CD4-positive, alpha-beta T cell (primary cell): ENCODE data around the gene PLXNC1. TPM values are rescaled to one million over a fixed set of nuclear protein-coding genes. Genes with fewer than 3 reads are reported as not detected.

Experiments used
- ATAC-seq: fragments of 200-7000 bp; cut with Tn5 transposase; one replicate; pipeline ENCODE4 v1.10.0; 2022; ENCODE audit warnings: mild to moderate bottlenecking; ENCODE audit not compliant: poor library complexity
- CTCF ChIA-PET: fragments of 350-600 bp; sonication (Branson Sonifier 250); formaldehyde crosslinking; loops from one replicate; lab custom pipeline; 2021; ENCODE audit warnings: antibody characterized with exemption, inconsistent platforms; lab: Charles Lee
- POLR2A ChIA-PET: fragments of 350-600 bp; sonication (Branson Sonifier 250); formaldehyde crosslinking; loops from one replicate; lab custom pipeline; 2021; ENCODE audit warnings: antibody characterized with exemption, inconsistent platforms; lab: Charles Lee
- DNase-seq, 14 experiments: peaks; one replicate each; pipeline ENCODE4 v3.0.0-alpha.2; 2013 to 2020; ENCODE audit warnings: mixed read lengths in 2 of 14
- H3K27ac ChIP-seq, 2 donors: one replicate each; pipeline versions ENCODE4 v1.5.1 to v1.7.0; 2013; ENCODE audit warnings: low read length in 2 of 2, low read depth in 1 of 2, mild to moderate bottlenecking in 1 of 2
- H3K27me3 ChIP-seq, 2 experiments: 1 replicate in 1 of 2; 2 replicates in 1 of 2; pipeline versions ENCODE4 v1.6.1 to v1.7.0; 2013; ENCODE audit warnings: low read length in 2 of 2, control low read depth in 1 of 2, mild to moderate bottlenecking in 1 of 2, moderate library complexity in 1 of 2; ENCODE audit not compliant: insufficient read depth in 2 of 2, control insufficient read depth in 1 of 2
- H3K36me3 ChIP-seq: one replicate; pipeline ENCODE4 v1.6.1; 2013; ENCODE audit warnings: low read length, control low read depth; ENCODE audit not compliant: insufficient read depth
- H3K4me1 ChIP-seq: one replicate; pipeline ENCODE4 v1.6.1; 2013; ENCODE audit warnings: low read length, control low read depth; ENCODE audit not compliant: insufficient read depth
- H3K4me3 ChIP-seq: one replicate; pipeline ENCODE4 v1.5.1; 2013; ENCODE audit warnings: mild to moderate bottlenecking, low read length, moderate library complexity
- H3K9me3 ChIP-seq, 2 experiments: 1 replicate in 1 of 2; 2 replicates in 1 of 2; pipeline versions ENCODE4 v1.6.1 to v1.7.0; 2013; ENCODE audit warnings: low read length in 2 of 2, mild to moderate bottlenecking in 2 of 2, control low read depth in 1 of 2, moderate library complexity in 1 of 2; ENCODE audit not compliant: control insufficient read depth in 1 of 2, insufficient read depth in 1 of 2
- H3K27ac Mint-ChIP-seq: one replicate; pipeline ENCODE4 v1.8.0; 2020; ENCODE audit warnings: mixed read lengths
- H3K27me3 Mint-ChIP-seq: one replicate; pipeline ENCODE4 v1.8.0; 2021; ENCODE audit warnings: mixed read lengths
- H3K36me3 Mint-ChIP-seq: one replicate; pipeline ENCODE4 v1.8.0; 2021; ENCODE audit warnings: low read depth, mixed read lengths
- H3K4me1 Mint-ChIP-seq: one replicate; pipeline ENCODE4 v1.8.0; 2021; ENCODE audit warnings: low read depth, mixed read lengths
- H3K4me3 Mint-ChIP-seq: one replicate; pipeline ENCODE4 v1.8.0; 2020; ENCODE audit warnings: mild to moderate bottlenecking, mixed read lengths
- H3K9me3 Mint-ChIP-seq: one replicate; pipeline ENCODE4 v1.8.0; 2020; ENCODE audit warnings: mixed read lengths
- CTCF ChIP-seq: fragments of 200-600 bp; IDR thresholded peaks from one replicate; pipeline ENCODE4 v1.8.0; 2022; ENCODE audit warnings: antibody characterized with exemption, mild to moderate bottlenecking
- intact Hi-C, 2 experiments: fragments of 100-400 bp; cut with DNase I in 1 of 2; cut with micrococcal nuclease in 1 of 2; formaldehyde crosslinking; loops; one replicate each; pipeline versions ENCODE4 v1.15.1 to v1.9.0; 2023 to 2025; cut with DNase I, micrococcal nuclease
- total RNA-seq, 174 experiments: library from RNA in 2 of 174; stranded (reverse) in 2 of 174; gene quantifications; one replicate each; pipeline ENCODE4 v1.2.3 and lab custom pipeline; 2021 to 2026

The PLXNC1 gene
- total RNA-seq, 2 experiments from 2014 or later: 5.2 to 5.3 TPM

- POLR2A ChIA-PET: interaction anchor here (0.5 kb wide), 1 partner anchor 373 kb away, joined by 3 read pairs; no protein-coding TSS in a partner anchor
- intact Hi-C loops: no loop called here
Observed at GRCh38 chr12:94112121-94112520, 36.3 kb upstream of the PLXNC1 start.

GRCh38 chr12:94114166-94114565 is 34.2 kb upstream of the PLXNC1 start:
- H3K27me3 ChIP-seq: no peaks in the 10 kb centered on the region
- peaks cover 2% of the 10 kb centered on the region for H3K4me1 ChIP-seq
- intact Hi-C loops: no loop called here
- Mint-ChIP-seq H3K4me3 (no peak overlapping the region), H3K36me3 (no peaks in the 10 kb centered on the region), H3K9me3 (no peaks in the 10 kb centered on the region), H3K27me3 (no peaks in the 10 kb centered on the region), H3K4me1 (no peaks in the 10 kb centered on the region), H3K27ac (no peak overlapping the region)
- CTCF ChIA-PET: no interaction called here
- no peak for ATAC-seq
- no peaks in the 10 kb centered on the region for H3K36me3 ChIP-seq
- H3K27ac ChIP-seq: no peak overlapping the region
- POLR2A ChIA-PET: no interaction called here
- H3K4me3 ChIP-seq: no peak overlapping the region
- no peak for DNase-seq
- H3K9me3 ChIP-seq: no peaks in the 10 kb centered on the region
- no peak for TF ChIP-seq CTCF

More at GRCh38 chr12:94112121-94112520, 36.3 kb upstream of the PLXNC1 start:
- Histone ChIP-seq H3K36me3 (no peaks in the 10 kb centered on the region), H3K4me3 (no peak overlapping the region), H3K4me1 (peaks cover 2% of the 10 kb centered on the region), H3K9me3 (no peaks in the 10 kb centered on the region), H3K27me3 (no peaks in the 10 kb centered on the region), H3K27ac (no peak overlapping the region)
- Mint-ChIP-seq H3K9me3 (no peaks in the 10 kb centered on the region), H3K4me3 (no peak overlapping the region), H3K27me3 (peaks cover 6% of the 10 kb centered on the region), H3K36me3 (no peaks in the 10 kb centered on the region), H3K4me1 (no peaks in the 10 kb centered on the region), H3K27ac (no peak overlapping the region)
- DNase-seq (peak in 1 of 14 experiments; percentile 30), ATAC-seq (no peak)
- CTCF ChIA-PET: interaction anchor here (1.2 kb wide), 1 partner anchor 548 kb away, joined by 3 read pairs; no protein-coding TSS in a partner anchor
- TF ChIP-seq CTCF: no peak

GRCh38 chr12:94116191-94116590 is 32.2 kb upstream of the PLXNC1 start:
- CTCF ChIA-PET: no interaction called here
- Mint-ChIP-seq H3K9me3 (no peaks in the 10 kb centered on the region), H3K4me1 (no peaks in the 10 kb centered on the region), H3K27ac (no peak overlapping the region), H3K27me3 (no peaks in the 10 kb centered on the region), H3K36me3 (no peaks in the 10 kb centered on the region), H3K4me3 (no peak overlapping the region)
- ATAC-seq: no peak
- H3K27me3 ChIP-seq: no peaks in the 10 kb centered on the region
- intact Hi-C loops: no loop called here
- POLR2A ChIA-PET: no interaction called here
- no peak overlapping the region for H3K27ac ChIP-seq
- peaks cover 2% of the 10 kb centered on the region for H3K4me1 ChIP-seq
- no peak for DNase-seq
- no peak overlapping the region for H3K4me3 ChIP-seq
- no peak for TF ChIP-seq CTCF
- H3K36me3 ChIP-seq: no peaks in the 10 kb centered on the region
- H3K9me3 ChIP-seq: no peaks in the 10 kb centered on the region
